Activated T-helper 1 cell treated with anti-CD3 and anti-CD28 coated beads, Interleukin-2, amount 50 U/mL, for 16 hours (primary cell): Measurements from ENCODE around the gene MT1A.
A peak's percentile ranks its signal among the peaks of the same experiment; 100 is the strongest.

Experiments used
- DNase-seq, 2 donors: peaks; one replicate each; pipeline ENCODE4 v3.0.0-alpha.2; 2020; ENCODE audit warnings: low read depth in 1 of 2, low spot score in 1 of 2

The MT1A gene

DNA sequence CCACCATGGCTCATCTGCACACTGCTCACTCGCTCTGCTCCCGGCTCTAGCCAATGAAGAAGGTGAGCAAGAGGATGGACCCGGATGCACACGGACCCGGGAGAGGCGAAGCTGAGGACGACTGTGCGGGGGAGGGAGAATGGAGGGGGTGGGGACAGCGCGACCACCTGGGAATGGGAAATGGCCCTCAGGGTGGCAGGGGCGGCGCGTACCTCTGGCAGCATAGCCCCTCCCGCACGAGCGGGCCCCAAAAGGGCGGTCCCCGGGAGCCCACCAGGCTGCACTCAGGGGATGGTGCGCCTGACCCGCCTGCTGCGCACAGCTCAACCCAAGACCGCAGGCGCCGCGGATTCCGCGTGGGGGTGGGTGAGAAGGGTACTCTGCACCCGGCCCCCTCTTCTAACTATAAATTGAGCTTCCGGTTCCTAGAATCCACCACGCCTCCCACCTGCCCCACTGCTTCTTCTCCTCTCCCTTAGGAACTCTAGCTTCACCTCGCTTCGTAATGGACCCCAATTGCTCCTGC, 37.3 kb downstream of the MT1A start:
- peak in 1 of 2 donors; percentile 36 for DNase-seq

DNA sequence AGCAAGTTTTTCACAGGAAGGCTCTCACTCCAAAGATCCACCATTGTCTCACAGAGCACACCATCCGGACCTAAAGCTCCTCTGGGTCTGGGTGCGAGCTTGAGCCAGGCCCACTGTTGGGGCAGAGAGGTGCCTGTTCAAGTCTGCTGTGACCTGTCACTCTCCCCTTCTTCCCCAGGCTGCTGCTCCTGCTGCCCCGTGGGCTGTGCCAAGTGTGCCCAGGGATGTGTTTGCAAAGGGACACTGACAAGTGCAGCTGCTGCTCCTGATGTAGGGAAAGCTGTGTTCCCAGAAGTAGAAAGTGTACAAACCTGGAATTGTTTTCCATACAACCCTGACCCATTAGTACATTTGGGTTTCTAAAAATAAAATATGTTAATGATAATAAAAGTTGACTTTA, 39.0 kb downstream of the MT1A start:
- DNase-seq = no peak

DNA sequence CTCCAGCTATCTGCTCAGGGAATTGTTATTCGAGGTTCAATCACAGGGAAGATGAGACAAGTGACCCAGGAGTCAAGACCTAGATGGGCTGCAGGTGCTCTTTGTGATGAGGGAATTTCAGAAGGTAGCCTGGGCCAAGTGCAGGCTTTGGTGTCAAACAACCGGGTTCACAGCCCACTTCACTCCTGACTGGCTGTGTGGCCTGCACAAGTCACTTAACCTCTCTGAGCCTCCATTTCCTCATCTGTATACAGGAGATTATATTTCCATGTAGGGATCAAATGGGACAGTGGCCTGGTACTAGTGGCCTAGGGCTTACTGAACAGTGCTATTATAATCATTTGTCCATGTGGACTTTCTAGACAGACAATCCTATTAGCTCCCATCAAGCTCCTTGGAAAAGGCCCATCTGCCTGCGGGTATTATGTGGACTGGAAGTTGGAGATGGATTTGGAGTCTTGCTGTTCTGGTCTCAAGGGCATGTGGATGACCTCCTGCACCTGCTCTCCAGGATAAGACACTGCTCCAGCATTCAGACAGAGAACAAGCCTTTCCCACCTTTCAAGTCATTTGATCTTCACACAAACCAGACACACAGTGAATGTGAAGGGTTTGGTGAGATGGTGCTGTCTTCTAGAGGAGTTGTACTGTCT, 40.7 kb downstream of the MT1A start:
- no peak for DNase-seq

DNA sequence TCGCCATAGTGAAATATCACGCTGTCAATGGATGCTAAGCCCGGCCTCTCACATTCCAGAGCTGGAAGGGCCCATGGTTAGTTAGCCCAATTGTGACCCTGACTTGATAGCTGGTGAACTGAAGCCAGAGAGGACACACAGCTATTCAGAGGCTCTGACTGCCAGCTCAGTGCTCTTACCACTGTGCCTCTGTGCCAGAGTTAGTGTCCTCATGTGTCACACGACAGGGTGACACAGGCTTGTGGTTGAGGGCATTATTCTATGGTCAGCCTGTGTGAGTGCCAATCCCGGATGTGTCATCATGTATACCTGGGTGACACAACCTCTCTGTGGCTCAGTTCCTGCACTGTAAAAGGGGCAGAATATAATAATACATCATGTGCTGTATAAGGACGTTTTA, 41.4 kb downstream of the MT1A start:
- DNase-seq = no peak

DNA sequence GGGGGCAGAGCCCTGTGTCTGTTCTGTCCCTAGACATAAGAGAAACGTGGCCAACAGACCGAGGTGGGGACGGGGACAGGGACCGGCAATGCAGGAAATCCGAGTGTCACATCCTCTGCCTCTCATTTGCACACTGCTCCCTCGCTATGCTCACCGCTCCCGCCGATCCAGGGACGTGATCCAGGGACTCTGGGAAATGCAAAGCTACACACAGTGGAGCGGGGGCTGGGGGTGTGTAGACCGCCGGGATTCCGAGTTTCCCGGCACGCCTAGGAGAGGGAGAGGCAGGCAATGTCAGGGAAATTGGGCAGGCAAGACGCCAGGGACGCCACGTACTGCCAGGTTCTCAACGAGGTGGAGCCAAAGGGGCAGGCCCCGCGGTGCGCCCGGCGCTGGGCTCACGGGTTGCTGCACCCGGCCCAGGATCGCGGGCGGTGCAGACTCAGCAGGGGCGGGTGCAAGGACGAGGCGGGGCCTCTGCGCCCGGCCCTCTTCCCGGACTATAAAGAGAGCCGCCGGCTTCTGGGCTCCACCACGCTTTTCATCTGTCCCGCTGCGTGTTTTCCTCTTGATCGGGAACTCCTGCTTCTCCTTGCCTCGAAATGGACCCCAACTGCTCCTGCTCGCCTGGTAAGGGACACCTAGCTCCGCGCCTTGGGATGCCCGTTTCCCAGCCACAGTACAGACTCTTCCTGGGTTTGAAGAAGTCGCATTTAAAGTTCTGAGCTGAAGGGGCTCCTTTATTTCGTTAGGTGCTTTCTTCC, 43.7 kb downstream of the MT1A start, which contains the start of gene MT1X:
MT1X (plus strand) TSS at position 532 of the 764 bp plus-strand sequence; CDS start at position 603, 71 bp downstream.
- DNase-seq = peak; percentile 62 to 80

DNA sequence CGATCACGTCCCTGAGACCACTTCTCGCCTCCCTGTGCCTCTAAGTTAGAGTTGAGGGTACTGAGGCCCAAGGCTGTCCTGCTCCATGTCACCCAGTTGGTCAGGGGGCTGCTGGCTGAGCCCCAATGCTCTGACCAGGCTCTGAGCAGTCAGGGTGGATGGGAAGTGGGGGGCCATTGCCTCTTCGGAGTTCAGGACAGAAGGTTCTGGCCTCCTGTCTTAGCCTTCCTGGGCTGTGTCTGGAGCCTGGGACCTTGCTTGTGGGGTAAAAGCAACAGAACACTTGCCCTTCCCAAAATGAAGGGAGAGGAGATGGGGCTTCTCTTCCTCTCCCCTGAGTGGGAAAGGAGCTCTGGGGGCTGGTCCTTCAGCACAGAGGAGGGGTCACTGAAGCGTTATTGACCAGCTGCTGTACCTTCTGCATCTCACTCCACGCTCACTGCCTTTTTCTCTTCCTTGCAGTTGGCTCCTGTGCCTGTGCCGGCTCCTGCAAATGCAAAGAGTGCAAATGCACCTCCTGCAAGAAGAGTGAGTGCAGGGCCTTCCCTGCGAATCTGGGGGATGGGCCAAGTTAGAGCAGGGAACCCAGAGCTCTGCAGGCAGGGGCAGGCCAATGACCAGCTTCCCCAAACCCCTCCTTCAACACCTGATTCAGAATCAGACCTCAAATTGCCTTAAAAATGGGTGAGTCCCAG, 44.4 kb downstream of the MT1A start:
- DNase-seq = no peak

DNA sequence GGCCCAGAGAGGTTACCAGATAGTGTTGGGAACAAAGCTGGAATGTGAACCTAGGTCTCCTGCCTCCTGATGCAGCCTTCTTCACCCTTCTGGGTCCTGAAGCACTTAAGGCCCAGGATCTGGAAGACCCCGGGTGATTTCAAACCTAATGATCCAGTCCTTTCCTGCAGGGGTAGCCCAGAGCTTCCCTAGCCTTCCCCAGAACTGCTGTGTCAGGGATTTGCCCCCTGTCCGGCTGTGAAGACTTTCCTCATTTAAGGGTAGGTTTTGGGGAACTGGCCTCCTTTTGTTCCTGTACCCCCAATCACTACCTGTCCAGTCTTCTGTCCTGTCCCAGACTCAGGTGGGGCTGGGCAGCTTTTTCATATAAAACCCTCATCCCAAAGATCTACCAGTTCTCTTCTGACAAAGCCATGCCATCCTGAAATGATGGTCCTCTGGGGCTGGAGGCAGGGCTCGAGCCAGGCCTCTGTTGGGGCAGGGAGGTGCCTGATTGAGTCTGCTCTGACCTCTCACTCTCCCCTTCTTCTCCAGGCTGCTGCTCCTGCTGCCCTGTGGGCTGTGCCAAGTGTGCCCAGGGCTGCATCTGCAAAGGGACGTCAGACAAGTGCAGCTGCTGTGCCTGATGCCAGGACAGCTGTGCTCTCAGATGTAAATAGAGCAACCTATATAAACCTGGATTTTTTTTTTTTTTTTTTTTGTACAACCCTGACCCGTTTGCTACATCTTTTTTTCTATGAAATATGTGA, 45.1 kb downstream of the MT1A start:
- no peak for DNase-seq

DNA sequence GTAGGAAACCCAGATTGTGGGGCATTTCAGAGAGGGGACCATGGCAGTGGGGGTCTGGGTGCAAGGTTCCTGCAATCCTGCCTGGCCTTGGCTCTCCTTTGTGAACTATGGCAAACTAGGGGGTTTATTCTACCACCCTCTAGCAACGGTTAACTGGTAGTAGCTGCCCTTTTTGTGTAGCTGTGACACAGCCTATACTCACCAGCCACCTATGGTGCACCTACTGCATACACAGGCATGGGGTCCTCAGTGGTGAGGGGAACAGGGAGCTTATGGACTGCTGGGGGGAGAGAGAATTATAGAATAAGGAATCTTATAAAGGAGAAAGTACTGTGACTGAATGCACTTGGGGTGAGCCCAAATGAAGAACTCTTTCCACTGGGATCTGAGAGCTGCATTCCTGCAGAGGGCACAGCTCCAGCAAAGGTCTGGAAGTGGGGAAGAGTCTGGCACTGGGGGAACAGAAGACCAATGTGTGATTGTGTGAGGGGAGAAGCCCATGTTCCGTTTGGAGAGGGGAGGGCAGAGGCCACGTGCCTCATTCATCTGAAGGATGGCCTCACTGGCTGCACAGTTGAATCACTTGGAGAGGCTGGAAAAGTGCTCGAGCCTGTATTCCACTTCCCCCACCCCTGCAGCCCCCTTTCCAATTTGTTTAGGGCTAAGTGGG, 45.9 kb downstream of the MT1A start:
- no peak for DNase-seq

DNA sequence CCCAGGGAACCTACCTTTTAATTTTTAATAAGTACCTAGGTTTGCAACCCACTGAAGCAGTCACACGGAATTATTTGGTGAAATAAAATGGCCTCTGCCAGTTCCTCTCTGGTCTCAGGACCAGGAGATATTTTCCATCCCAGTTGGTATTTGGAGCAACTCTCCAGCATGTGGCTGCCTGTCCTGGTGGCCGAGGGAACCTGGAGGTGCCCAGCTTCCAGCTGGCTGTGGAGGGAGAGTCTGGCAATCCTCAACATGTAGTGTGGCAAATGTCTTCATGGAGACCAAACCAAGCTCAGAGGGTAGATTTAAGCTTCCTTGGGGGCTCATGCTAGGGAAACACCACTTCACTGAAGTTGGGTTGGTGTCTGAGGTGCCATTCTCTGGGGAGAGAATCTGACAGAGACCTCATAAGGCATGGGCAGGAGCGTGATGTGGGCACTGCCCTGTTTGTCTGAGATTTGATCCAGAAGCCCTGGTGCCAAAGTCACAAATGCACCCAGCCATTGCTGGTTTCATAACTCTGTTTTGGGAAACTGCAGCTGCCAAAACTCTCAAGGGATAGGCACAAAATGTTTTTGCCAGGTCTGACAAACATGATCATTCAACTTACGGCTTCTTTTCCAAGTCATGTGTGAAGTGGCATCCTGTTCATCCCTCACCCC, 46.6 kb downstream of the MT1A start:
- no peak for DNase-seq

DNA sequence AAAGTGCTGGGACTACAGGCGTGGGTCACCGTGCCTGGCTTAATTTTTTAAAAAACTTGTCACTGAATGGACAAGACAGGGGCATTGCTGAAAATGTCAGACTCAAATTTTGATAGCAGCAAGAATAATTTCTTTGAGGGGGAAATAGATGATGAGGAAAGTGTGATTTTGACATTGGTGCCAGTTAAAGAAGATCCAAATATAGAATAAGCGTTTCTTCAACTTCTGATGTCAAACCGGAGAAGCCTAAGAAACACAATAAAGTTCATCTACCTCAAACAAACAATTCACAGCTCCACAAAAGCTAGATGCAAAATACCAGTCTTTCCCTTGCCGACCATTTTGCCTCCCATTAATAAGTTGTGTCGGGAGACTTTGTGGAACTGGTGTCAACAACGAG, 48.3 kb downstream of the MT1A start:
- no peak for DNase-seq

DNA sequence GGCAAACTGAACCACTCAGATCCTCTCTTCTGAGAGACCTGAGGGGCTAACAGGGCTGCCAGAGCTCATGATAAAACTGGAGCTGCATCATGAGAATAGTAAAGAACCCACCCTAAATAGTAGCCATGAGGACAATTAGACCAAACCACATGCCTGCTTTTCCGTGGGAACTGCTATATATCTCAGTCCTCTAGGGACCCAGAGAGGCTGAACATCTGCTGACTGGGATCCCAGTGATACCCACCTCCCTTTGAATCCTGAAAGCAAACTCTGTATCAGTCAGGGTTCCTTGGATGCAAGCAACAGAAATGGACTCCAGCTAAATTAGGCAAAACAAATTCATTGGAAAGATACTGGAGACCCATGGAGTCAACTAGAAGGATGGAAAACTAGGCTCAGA, 50.3 kb downstream of the MT1A start:
- DNase-seq = no peak

DNA sequence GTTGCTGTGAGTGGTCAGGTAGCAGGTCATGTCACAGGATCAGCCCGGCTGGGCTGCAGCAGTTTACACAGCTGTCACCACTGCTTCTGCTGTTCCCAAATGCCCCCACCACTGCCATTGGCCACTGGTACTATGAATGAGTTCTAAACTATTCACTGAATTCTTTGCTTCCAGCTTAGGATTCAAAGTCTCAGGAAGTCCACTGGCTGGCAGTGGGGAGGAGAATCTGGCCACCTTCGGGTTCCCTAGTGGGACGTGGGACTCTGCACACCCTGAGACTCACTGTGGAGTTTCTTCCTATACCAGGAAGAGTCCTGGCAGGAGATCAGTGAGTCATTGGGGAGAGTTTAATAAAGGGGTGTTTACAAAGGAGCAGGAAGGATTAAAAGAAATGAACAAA, 50.7 kb downstream of the MT1A start:
- no peak for DNase-seq
